Neural crest cell (in vitro differentiated cells): ENCODE measurements around the gene MUC3A. TPM values are rescaled to one million over a fixed set of nuclear protein-coding genes. Genes with fewer than 3 reads are reported as not detected.

Experiments used
- DNase-seq: peaks from one replicate; pipeline ENCODE4 v3.0.0; 2021; ENCODE audit warnings: low read depth, mixed read lengths, low spot score
- H3K27ac Mint-ChIP-seq: one replicate; pipeline ENCODE4 v1.8.0; 2021; ENCODE audit warnings: mild to moderate bottlenecking, mixed read lengths; ENCODE audit not compliant: unreplicated experiment
- H3K27me3 Mint-ChIP-seq: 2 replicates; pipeline ENCODE4 v1.8.0; 2021; ENCODE audit warnings: low read depth, mild to moderate bottlenecking, mixed read lengths
- H3K36me3 Mint-ChIP-seq: 2 replicates; pipeline ENCODE4 v1.8.0; 2021; ENCODE audit warnings: low read depth, mild to moderate bottlenecking, mixed read lengths
- H3K4me1 Mint-ChIP-seq: 2 replicates; pipeline ENCODE4 v1.8.0; 2021; ENCODE audit warnings: mixed read lengths
- H3K4me3 Mint-ChIP-seq: one replicate; pipeline ENCODE4 v1.8.0; 2021; ENCODE audit warnings: mild to moderate bottlenecking, mixed read lengths
- H3K9me3 Mint-ChIP-seq: 2 replicates; pipeline ENCODE4 v1.8.0; 2021; ENCODE audit warnings: mixed read lengths
- total RNA-seq: library from RNA; stranded (reverse); gene quantifications from 2 replicates; pipeline ENCODE4 v1.2.1, GENCODE V29; 2021
- TF ChIP-seq, protein P1 (sequence below): fragments of 200-600 bp; sonication (generic); conservative IDR thresholded peaks from 2 replicates; pipeline ENCODE4 v1.5.0; 2021; ENCODE audit warnings: antibody characterized with exemption, mild to moderate bottlenecking

The MUC3A gene
- total RNA-seq, 1 donor from 2014 or later = 0.16 TPM

- Mint-ChIP-seq H3K27me3 (peaks cover 14% of the 10 kb centered on the region), H3K4me1 (no peaks in the 10 kb centered on the region), H3K4me3 (no peak overlapping the region), H3K27ac (no peak overlapping the region), H3K36me3 (no peaks in the 10 kb centered on the region), H3K9me3 (no peaks in the 10 kb centered on the region)
- DNase-seq = no peak
- TF ChIP-seq, protein P1, sequence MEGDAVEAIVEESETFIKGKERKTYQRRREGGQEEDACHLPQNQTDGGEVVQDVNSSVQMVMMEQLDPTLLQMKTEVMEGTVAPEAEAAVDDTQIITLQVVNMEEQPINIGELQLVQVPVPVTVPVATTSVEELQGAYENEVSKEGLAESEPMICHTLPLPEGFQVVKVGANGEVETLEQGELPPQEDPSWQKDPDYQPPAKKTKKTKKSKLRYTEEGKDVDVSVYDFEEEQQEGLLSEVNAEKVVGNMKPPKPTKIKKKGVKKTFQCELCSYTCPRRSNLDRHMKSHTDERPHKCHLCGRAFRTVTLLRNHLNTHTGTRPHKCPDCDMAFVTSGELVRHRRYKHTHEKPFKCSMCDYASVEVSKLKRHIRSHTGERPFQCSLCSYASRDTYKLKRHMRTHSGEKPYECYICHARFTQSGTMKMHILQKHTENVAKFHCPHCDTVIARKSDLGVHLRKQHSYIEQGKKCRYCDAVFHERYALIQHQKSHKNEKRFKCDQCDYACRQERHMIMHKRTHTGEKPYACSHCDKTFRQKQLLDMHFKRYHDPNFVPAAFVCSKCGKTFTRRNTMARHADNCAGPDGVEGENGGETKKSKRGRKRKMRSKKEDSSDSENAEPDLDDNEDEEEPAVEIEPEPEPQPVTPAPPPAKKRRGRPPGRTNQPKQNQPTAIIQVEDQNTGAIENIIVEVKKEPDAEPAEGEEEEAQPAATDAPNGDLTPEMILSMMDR = no peak
These were observed 654 bp downstream of the MUC3A start for GRCh38 chr7:100949933-100950443.

- TF ChIP-seq, protein P1 = no peak
- Mint-ChIP-seq H3K4me1 (no peaks in the 10 kb centered on the region), H3K36me3 (no peaks in the 10 kb centered on the region), H3K27me3 (peaks cover 14% of the 10 kb centered on the region), H3K4me3 (no peak overlapping the region), H3K27ac (no peak overlapping the region), H3K9me3 (no peaks in the 10 kb centered on the region)
- DNase-seq = no peak
These were observed 1.8 kb downstream of the MUC3A start for GRCh38 chr7:100951172-100951571.

GRCh38 chr7:100951888-100952560 is 2.7 kb downstream of the MUC3A start:
- no peaks in the 10 kb centered on the region for H3K4me1 Mint-ChIP-seq
- DNase-seq = no peak
- TF ChIP-seq, protein P1 = no peak
- H3K9me3 Mint-ChIP-seq = no peaks in the 10 kb centered on the region
- peaks cover 14% of the 10 kb centered on the region for H3K27me3 Mint-ChIP-seq
- H3K36me3 Mint-ChIP-seq = no peaks in the 10 kb centered on the region
- no peak overlapping the region for H3K4me3 Mint-ChIP-seq
- H3K27ac Mint-ChIP-seq = no peak overlapping the region

DNA sequence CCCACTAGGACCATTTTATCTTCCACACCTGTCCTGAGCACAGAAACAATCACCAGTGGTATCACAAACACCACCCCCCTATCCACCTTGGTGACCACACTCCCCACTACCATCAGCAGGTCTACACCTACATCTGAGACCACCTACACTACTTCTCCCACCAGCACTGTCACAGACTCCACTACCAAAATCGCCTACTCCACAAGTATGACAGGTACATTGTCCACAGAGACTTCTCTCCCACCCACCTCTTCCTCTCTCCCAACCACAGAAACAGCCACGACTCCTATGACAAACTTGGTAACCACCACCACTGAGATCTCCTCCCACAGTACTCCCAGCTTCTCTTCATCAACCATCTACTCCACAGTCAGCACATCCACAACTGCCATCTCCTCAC is 3.3 kb downstream of the MUC3A start:
- Mint-ChIP-seq H3K9me3 (no peaks in the 10 kb centered on the region), H3K27me3 (peaks cover 14% of the 10 kb centered on the region), H3K27ac (no peak overlapping the region), H3K4me3 (no peak overlapping the region), H3K36me3 (no peaks in the 10 kb centered on the region), H3K4me1 (no peaks in the 10 kb centered on the region)
- DNase-seq = no peak
- TF ChIP-seq, protein P1 = no peak

DNA sequence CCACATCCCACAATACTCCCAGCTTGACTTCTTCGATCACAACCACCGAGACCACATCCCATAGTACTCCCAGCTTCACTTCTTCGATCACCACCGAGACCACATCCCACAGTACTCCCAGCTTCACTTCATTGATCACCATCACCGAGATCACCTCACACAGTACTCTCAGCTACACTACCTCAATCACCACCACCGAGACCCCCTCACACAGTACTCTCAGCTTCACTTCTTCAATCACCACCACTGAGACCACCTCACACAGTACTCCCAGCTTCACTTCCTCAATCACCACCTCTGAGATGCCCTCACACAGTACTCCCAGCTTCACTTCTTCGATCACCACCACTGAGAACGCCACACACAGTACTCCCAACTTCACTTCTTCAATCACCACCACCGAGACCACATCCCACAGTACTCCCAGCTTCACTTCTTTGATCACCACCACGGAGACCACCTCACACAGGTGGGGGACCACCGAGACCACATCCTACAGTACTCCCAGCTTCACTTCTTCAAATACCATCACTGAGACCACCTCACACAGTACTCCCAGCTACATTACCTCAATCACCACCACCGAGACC is 8.6 kb downstream of the MUC3A start:
- H3K9me3 Mint-ChIP-seq = no peaks in the 10 kb centered on the region
- no peak overlapping the region for H3K4me3 Mint-ChIP-seq
- H3K27me3 Mint-ChIP-seq = peaks cover 8% of the 10 kb centered on the region
- DNase-seq = no peak
- H3K4me1 Mint-ChIP-seq = no peaks in the 10 kb centered on the region
- H3K27ac Mint-ChIP-seq = no peak overlapping the region
- TF ChIP-seq, protein P1 = no peak
- H3K36me3 Mint-ChIP-seq = no peaks in the 10 kb centered on the region
